AG10803 (cell line): ENCODE measurements around the gene SMAD9.

Source experiments
- DNase-seq: peaks from one replicate; pipeline ENCODE4 v3.0.0; 2010; ENCODE audit warnings: low read depth
- H3K4me3 ChIP-seq: 2 replicates; pipeline ENCODE4 v1.5.1; 2011; ENCODE audit warnings: mild to moderate bottlenecking, low read length, control low read depth
- TF ChIP-seq, protein P1 (sequence below): conservative IDR thresholded peaks from 2 replicates; pipeline ENCODE4 v1.5.1; 2011; ENCODE audit warnings: mild to moderate bottlenecking, low read length, control low read depth, inconsistent platforms

Gene SMAD9

GRCh38 chr13:36866232-36866631, 53.8 kb downstream of the SMAD9 start:
- no peak overlapping the region for H3K4me3 ChIP-seq
- no peak for DNase-seq
- TF ChIP-seq, protein P1, sequence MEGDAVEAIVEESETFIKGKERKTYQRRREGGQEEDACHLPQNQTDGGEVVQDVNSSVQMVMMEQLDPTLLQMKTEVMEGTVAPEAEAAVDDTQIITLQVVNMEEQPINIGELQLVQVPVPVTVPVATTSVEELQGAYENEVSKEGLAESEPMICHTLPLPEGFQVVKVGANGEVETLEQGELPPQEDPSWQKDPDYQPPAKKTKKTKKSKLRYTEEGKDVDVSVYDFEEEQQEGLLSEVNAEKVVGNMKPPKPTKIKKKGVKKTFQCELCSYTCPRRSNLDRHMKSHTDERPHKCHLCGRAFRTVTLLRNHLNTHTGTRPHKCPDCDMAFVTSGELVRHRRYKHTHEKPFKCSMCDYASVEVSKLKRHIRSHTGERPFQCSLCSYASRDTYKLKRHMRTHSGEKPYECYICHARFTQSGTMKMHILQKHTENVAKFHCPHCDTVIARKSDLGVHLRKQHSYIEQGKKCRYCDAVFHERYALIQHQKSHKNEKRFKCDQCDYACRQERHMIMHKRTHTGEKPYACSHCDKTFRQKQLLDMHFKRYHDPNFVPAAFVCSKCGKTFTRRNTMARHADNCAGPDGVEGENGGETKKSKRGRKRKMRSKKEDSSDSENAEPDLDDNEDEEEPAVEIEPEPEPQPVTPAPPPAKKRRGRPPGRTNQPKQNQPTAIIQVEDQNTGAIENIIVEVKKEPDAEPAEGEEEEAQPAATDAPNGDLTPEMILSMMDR = no peak

DNA sequence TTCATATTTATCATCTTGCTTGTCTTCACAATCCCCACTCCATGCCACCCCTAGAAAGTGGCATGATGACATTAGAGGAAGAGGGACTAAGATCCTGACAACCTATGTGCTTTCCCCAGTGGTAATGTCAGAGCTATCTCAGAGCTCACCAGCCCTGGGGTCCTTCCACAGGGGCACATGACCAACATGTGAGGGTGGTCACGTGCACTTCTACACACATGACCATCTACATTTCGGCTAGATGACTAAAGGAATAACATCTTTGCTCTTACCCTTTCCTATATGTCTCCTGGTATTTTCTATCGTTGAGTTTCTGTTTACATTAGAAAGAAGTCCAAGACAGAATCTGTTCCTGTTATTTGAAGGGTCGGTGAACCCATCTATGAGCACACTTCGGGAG, 54.8 kb downstream of the SMAD9 start:
- TF ChIP-seq, protein P1 = no peak
- no peak overlapping the region for H3K4me3 ChIP-seq
- no peak for DNase-seq

- TF ChIP-seq, protein P1 = no peak
- H3K4me3 ChIP-seq = no peak overlapping the region
- no peak for DNase-seq
Observed at GRCh38 chr13:36862722-36863121, 57.3 kb downstream of the SMAD9 start.

- DNase-seq = peak; percentile 1
- H3K4me3 ChIP-seq = no peak overlapping the region
- TF ChIP-seq, protein P1 = no peak
Observed at GRCh38 chr13:36862002-36862685, 57.9 kb downstream of the SMAD9 start.

DNA sequence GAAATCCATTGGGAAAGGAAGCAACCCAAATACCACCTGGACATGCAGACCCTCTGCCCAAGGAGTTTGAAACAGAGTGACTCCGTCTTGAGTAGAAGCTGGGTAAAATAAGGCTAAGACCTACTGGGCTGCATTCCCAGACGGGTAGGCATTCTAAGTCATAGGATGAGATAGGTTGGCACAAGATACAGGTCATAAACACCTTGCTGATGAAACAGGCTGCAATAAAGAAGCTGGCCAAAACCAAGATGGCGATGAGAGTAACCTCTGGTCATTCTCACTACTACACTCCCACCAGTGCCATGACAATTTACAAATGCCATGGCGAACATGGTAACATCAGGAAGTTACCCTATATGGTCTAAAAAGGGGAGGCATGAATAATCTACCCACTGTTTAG, 60.8 kb downstream of the SMAD9 start:
- TF ChIP-seq, protein P1 = no peak
- no peak for DNase-seq
- H3K4me3 ChIP-seq = no peak overlapping the region

DNA sequence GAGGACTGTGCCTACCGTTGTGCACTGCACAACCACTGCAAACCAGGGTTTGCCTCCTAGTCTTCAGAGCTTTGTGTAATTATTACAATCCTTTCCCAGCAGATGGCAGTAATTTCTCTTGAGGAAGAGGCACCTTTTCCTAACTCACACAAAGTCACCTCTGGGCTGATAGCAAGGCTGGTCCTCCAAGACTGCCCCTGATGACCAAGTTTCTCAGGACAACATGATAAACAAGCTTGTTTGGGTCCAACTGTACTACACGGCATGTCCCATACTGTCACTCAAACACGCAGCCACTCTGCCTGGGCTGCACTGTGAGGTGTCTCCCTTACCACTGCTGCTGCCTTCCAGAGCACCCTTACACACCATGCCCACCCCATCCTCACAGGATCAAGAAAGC, 61.7 kb downstream of the SMAD9 start:
- TF ChIP-seq, protein P1 = peak; percentile 69
- peak; percentile 64 for DNase-seq
- H3K4me3 ChIP-seq = no peak overlapping the region

DNA sequence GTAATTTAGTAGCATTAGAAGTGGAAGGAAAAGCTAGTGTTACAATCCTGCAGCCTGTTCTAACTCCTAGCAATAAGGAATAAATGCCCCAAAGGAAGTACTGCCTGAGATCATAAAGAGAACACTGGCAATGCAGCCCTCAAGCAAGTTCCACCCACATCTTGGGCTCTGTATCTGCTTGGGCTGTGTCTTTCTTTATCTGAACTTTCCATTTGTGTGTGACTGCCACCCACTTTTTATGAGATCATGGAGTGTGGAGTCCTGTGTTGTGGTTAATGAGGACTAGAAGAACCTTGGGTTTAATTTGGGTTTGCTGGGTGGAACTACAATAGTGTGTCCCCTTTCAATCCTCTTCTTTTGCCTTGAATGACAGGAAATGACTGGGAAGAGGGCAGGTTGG, 62.8 kb downstream of the SMAD9 start:
- no peak overlapping the region for H3K4me3 ChIP-seq
- TF ChIP-seq, protein P1 = no peak
- no peak for DNase-seq
